GM18520 (cell line): ENCODE data around the gene FAM174C.
"Not testable (repeated sequence)": the region's sequence is repeated elsewhere in the genome, so short reads cannot be mapped to it uniquely, and the experiment has no call there.

ENCODE experiments used
- ATAC-seq: cut with Tn5 transposase; IDR thresholded peaks from one replicate; pipeline ENCODE4 v1.9.1; 2021; ENCODE audit not compliant: unreplicated experiment

Gene FAM174C

DNA sequence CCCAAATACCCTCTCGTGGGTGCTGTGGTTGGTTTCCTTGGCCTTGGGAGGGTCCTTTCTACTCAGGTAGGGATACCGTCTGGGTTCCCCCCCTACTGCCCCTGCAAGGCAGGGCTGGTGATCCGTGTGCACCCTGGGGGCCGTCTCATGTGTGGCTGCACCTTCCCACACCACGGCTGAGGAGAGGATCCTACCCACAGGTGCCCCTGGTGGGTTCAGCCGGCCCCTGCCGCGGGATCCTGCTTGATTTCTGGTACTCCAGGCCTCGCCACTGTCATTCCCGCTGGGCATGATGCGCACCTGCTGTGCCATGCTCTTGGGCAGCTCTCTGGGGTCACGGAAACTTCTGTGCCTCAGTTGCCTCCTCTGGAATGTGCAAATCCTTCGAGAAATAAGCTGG is 41.1 kb downstream of the FAM174C start:
- ATAC-seq, result no peak

GRCh38 chr19:1317274-1318003 is 42.1 kb downstream of the FAM174C start:
- no peak for ATAC-seq

- ATAC-seq, result no peak
These were observed 43.5 kb downstream of the FAM174C start for GRCh38 chr19:1318678-1319471.

DNA sequence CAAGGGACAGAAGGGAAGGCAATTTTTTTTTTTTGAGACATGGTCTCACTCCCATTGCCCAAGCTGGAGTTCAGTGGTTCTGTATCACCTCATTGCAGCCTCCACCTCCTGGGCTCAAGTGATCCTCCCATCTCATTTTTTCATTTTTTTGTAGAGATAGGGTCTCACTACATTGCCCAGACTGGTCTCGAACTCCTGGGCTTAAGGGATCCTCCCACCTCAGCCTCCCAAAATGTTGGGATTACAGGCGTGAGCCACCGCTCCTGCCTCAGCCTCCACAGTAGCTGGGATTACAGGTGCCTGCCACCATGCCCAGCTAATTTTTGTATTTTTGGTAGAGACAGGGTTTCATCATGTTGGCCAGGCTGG is 44.9 kb downstream of the FAM174C start:
- ATAC-seq, result not testable (repeated sequence)

DNA sequence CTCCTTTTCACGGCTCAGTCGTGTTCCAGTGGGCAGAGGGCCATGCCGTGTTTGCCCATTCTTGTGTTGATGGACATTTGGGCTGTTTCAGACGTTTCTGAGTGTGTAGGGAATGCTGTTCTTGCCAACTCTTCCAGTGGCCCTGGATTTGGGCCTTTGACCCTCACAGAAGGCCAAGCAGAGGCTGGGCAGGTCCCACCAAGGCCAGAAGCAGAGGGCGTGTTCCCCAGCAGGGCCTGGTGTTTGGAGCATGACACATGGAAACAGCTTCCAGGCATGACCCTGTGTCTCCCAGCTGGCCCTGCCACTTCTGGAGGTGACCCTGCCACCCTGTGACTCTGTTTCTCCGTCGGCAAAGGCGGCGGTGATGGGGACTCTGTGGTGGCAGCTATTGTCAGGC is 46.2 kb downstream of the FAM174C start:
- no peak for ATAC-seq

GRCh38 chr19:1322198-1322981 is 47.1 kb downstream of the FAM174C start:
- no peak for ATAC-seq

DNA sequence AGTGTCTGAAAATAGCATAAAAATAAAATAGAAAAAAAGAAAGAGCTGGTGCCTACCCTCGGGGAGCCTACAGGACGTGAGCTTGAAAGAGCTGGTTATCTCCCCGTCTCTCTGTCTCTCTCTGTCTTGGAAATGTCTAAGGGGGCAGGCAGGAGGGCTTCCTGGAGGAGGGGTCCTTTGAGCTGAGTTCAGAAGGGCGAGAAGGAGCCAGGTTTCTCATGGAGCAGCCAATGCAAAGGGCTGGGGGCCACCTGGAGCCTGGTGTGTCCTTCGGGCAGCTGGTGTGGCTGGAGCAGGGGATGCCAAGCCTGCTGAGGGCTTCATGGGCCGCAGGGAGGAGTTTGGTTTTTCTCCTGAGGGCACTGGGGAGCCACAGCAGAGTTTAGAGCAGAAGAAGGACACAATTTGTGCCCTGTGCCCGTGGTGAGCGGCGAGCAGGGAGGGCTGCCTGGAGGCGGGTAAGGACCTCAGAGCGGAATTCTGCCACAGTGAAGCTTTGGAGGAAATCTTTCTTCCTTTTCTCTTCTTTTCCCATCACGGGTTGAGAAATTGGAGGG is 49.0 kb downstream of the FAM174C start:
- no peak for ATAC-seq

DNA sequence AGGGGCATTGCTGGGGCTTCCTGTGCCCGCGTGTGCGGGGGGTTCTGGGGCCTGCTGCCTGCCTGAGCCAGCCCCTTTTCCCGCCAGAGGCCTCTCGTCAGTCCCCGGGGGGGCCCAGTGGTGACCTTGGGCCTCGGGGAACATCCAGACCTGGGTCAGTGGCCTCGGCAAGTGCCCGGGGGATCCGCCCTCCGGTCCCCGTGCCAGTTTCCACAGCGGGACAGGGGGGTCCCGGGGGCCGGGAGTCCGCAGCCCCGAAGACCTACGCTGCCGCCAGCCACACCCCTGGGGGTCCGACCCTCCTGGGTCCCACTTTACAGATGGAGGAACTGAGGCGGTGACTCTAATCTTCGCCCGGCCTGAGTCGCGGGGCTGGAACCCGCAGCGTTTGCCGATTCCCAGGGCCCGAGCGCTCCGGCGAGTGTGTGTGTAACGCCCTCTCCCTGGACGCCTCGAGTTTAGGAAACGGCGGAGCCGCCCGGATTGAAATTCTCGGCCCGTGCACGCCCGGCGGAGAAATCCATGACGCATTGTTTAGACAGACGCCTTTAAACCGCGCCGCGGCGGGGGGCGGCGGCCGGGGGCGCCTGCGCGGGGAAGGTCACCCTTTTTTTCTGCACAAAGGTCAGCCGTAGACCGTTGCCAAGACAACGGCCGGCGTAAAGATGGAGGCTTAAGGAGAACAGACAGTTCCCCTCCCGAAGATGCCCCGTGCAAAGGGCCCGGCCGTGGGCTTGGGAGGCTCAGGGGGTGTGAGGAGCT is 49.7 kb downstream of the FAM174C start:
- ATAC-seq, result no peak

GRCh38 chr19:1325568-1326294 is 50.4 kb downstream of the FAM174C start:
- no peak for ATAC-seq

GRCh38 chr19:1327125-1327524 is 51.8 kb downstream of the FAM174C start:
- ATAC-seq, result no peak
